Subcutaneous abdominal adipose tissue (tissue), 5 donors: Measurements from ENCODE around the gene PRPF38A.

Experiments
- H3K27ac ChIP-seq: one replicate; pipeline ENCODE4 v1.7.0; 2013; ENCODE audit warnings: low read depth, mild to moderate bottlenecking, inconsistent platforms, low read length, moderate library complexity
- H3K27me3 ChIP-seq, 5 donors: one replicate each; pipeline ENCODE4 v1.7.0; 2013; ENCODE audit warnings: low read length in 5 of 5, inconsistent platforms in 1 of 5; ENCODE audit not compliant: control insufficient read depth in 5 of 5, insufficient read depth in 4 of 5
- H3K36me3 ChIP-seq, 5 donors: one replicate each; pipeline ENCODE4 v1.7.0; 2013; ENCODE audit warnings: low read length in 5 of 5; ENCODE audit not compliant: control insufficient read depth in 5 of 5, insufficient read depth in 5 of 5
- H3K4me1 ChIP-seq, 5 donors: one replicate each; pipeline ENCODE4 v1.7.0; 2013; ENCODE audit warnings: low read length in 5 of 5, mild to moderate bottlenecking in 3 of 5, moderate library complexity in 1 of 5; ENCODE audit not compliant: control insufficient read depth in 5 of 5, insufficient read depth in 5 of 5
- H3K4me3 ChIP-seq, 5 donors: one replicate each; pipeline ENCODE4 v1.7.0; 2013; ENCODE audit warnings: low read length in 5 of 5, low read depth in 1 of 5
- H3K9ac ChIP-seq, 5 donors: one replicate each; pipeline ENCODE4 v1.7.0; 2013; ENCODE audit warnings: low read length in 5 of 5, mild to moderate bottlenecking in 4 of 5, moderate library complexity in 3 of 5
- H3K9me3 ChIP-seq, 5 donors: one replicate each; pipeline ENCODE4 v1.7.0; 2013; ENCODE audit warnings: low read length in 5 of 5; ENCODE audit not compliant: control insufficient read depth in 5 of 5
- donor health status: healthy.
- donor health status: healthy.
- donor health status: healthy.
- donor health status: healthy.
- donor health status: healthy.

Gene PRPF38A

DNA sequence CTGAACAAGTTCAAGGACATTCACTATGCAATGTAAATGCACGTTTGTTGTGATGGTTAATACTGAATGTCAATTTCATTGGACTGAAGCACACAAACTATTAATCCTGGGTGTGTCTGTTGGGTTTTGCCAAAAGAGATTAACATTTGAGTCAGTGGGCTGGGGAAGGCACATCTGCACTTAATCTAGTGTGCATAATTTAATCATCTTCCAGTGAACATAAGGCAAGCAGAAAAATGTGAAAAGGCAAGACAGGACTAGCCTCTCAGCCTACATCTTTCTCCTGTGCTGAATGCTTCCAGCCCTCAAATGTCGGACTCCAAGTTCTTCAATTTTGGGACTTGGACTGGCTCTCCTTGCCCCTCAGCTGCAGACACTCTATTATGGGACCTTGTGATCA is 40.1 kb downstream of the PRPF38A start:
- H3K27ac ChIP-seq = no peak overlapping the region
- H3K36me3 ChIP-seq = peaks cover 20 to 49% (median 36%) of the 10 kb centered on the region in 5 donors

GRCh38 chr1:52454127-52454526 is 49.7 kb downstream of the PRPF38A start:
- Histone ChIP-seq H3K9ac (no peak overlapping the region), H3K4me3 (no peak overlapping the region), H3K4me1 (no peaks in the 10 kb centered on the region), H3K27ac (no peak overlapping the region), H3K36me3 (peaks cover 0 to 15% (median 3%) of the 10 kb centered on the region in 5 donors), H3K9me3 (no peaks in the 10 kb centered on the region), H3K27me3 (no peaks in the 10 kb centered on the region)

More for the DNA sequence above, 40.1 kb downstream of the PRPF38A start:
- Histone ChIP-seq H3K27me3 (no peaks in the 10 kb centered on the region), H3K4me1 (no peaks in the 10 kb centered on the region), H3K9ac (no peak overlapping the region), H3K4me3 (no peak overlapping the region), H3K9me3 (no peaks in the 10 kb centered on the region)

- Histone ChIP-seq H3K9ac (no peak overlapping the region), H3K27me3 (no peaks in the 10 kb centered on the region), H3K9me3 (no peaks in the 10 kb centered on the region), H3K36me3 (peaks cover 0 to 15% (median 3%) of the 10 kb centered on the region in 5 donors), H3K27ac (no peak overlapping the region), H3K4me1 (no peaks in the 10 kb centered on the region), H3K4me3 (no peak overlapping the region)
Observed at GRCh38 chr1:52454779-52455178, 50.4 kb downstream of the PRPF38A start.

GRCh38 chr1:52455686-52456085 is 51.3 kb downstream of the PRPF38A start:
- Histone ChIP-seq H3K4me1 (no peaks in the 10 kb centered on the region), H3K27me3 (no peaks in the 10 kb centered on the region), H3K27ac (no peak overlapping the region), H3K9ac (no peak overlapping the region), H3K9me3 (no peaks in the 10 kb centered on the region), H3K4me3 (no peak overlapping the region), H3K36me3 (peaks cover 0 to 15% (median 3%) of the 10 kb centered on the region in 5 donors)

- Histone ChIP-seq H3K4me3 (no peak overlapping the region), H3K4me1 (no peaks in the 10 kb centered on the region), H3K9me3 (no peaks in the 10 kb centered on the region), H3K36me3 (peaks cover 1 to 8% (median 6%) of the 10 kb centered on the region in 5 donors), H3K9ac (no peak overlapping the region), H3K27ac (no peak overlapping the region), H3K27me3 (no peaks in the 10 kb centered on the region)
Observed at GRCh38 chr1:52460694-52461093, 56.3 kb downstream of the PRPF38A start.

DNA sequence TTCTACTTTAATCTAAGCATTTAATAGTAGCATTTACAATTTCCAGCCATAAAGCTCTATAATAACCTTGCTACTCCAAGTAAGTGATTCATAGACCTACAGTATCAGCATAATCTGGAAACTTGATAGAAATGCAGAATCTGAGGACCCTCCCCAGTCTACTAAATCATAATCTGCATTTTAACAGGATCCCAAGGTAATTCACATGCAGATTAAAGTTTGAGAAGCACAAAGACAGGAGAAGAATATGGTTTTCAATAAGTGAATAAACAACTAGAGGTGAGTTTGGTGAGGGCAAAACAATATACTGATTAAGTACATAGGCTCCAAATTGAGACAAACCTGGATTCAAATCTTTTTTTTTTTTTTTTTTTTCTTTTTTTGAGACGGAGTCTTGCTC is 57.4 kb downstream of the PRPF38A start:
- H3K4me1 ChIP-seq = no peaks in the 10 kb centered on the region
- H3K36me3 ChIP-seq = peaks cover 0 to 8% (median 5%) of the 10 kb centered on the region in 5 donors
- H3K27ac ChIP-seq = no peak overlapping the region
- H3K4me3 ChIP-seq = no peak overlapping the region
- H3K27me3 ChIP-seq = no peaks in the 10 kb centered on the region
- H3K9me3 ChIP-seq = no peaks in the 10 kb centered on the region
- peak overlapping the region in 1 of 5 donors; percentile 32 for H3K9ac ChIP-seq

- peaks cover 0 to 8% (median 4%) of the 10 kb centered on the region in 5 donors for H3K36me3 ChIP-seq
- H3K9ac ChIP-seq = no peak overlapping the region
Observed at GRCh38 chr1:52463891-52464290, 59.5 kb downstream of the PRPF38A start.

GRCh38 chr1:52469108-52469507 is 64.7 kb downstream of the PRPF38A start:
- Histone ChIP-seq H3K36me3 (peaks cover 0 to 4% (median 0%) of the 10 kb centered on the region in 5 donors), H3K27me3 (no peaks in the 10 kb centered on the region)

More at GRCh38 chr1:52463891-52464290, 59.5 kb downstream of the PRPF38A start:
- Histone ChIP-seq H3K27me3 (no peaks in the 10 kb centered on the region), H3K4me1 (no peaks in the 10 kb centered on the region), H3K27ac (no peak overlapping the region), H3K9me3 (no peaks in the 10 kb centered on the region), H3K4me3 (no peak overlapping the region)

More at GRCh38 chr1:52469108-52469507, 64.7 kb downstream of the PRPF38A start:
- no peaks in the 10 kb centered on the region for H3K4me1 ChIP-seq
- no peak overlapping the region for H3K27ac ChIP-seq
- H3K9ac ChIP-seq = no peak overlapping the region
- no peaks in the 10 kb centered on the region for H3K9me3 ChIP-seq
- no peak overlapping the region for H3K4me3 ChIP-seq
